HepG2 (cell line): Measurements from ENCODE around the gene IRF7. TPM values are rescaled to one million over a fixed set of nuclear protein-coding genes. Genes with fewer than 3 reads are reported as not detected.

Experiments used
- ARNT2 ChIP-seq: sonication (generic); formaldehyde crosslinking; IDR thresholded peaks from 2 replicates; pipeline ENCODE4 v1.8.0; 2022; ENCODE audit warnings: mild to moderate bottlenecking, low read depth, missing genetic modification reagents, moderate library complexity
- ATF2 ChIP-seq: sonication (generic); formaldehyde crosslinking; IDR thresholded peaks from 2 replicates; pipeline ENCODE4 v1.4.0; 2020; ENCODE audit warnings: missing genetic modification reagents
- CC2D1A ChIP-seq: sonication (generic); formaldehyde crosslinking; IDR thresholded peaks from 2 replicates; pipeline ENCODE4 v1.8.1; 2023; ENCODE audit warnings: mild to moderate bottlenecking, missing genetic modification reagents
- HDAC2 ChIP-seq: sonication (generic); formaldehyde crosslinking; IDR thresholded peaks from 2 replicates; pipeline ENCODE4 v1.4.0; 2020; ENCODE audit warnings: missing genetic modification reagents
- IRF9 ChIP-seq: sonication (generic); formaldehyde crosslinking; IDR thresholded peaks from 2 replicates; pipeline ENCODE4 v1.8.0; 2022; ENCODE audit warnings: missing genetic modification reagents, mild to moderate bottlenecking, borderline replicate concordance
- JARID2 ChIP-seq: sonication (generic); formaldehyde crosslinking; IDR thresholded peaks from 2 replicates; pipeline ENCODE4 v1.8.1; 2023; ENCODE audit warnings: missing genetic modification reagents, inconsistent platforms; ENCODE audit not compliant: insufficient replicate concordance
- KDM5A ChIP-seq: fragments of 200-600 bp; sonication (generic); IDR thresholded peaks from 2 replicates; pipeline ENCODE4 v1.7.0; 2018; ENCODE audit warnings: antibody characterized with exemption, mild to moderate bottlenecking, low read length, borderline replicate concordance
- MXD3 ChIP-seq: IDR thresholded peaks from 2 replicates; pipeline ENCODE4 v1.6.1; 2016; ENCODE audit warnings: mild to moderate bottlenecking, missing biosample characterization, missing genetic modification reagents
- SALL2 ChIP-seq: sonication (generic); formaldehyde crosslinking; IDR thresholded peaks from 2 replicates; pipeline ENCODE4 v1.8.1; 2023; ENCODE audit warnings: mild to moderate bottlenecking, missing genetic modification reagents, inconsistent platforms
- SAP130 ChIP-seq: IDR thresholded peaks from 2 replicates; pipeline ENCODE4 v1.6.1; 2016; ENCODE audit warnings: low read depth
- SMARCC2 ChIP-seq: fragments of 450-650 bp; IDR thresholded peaks from 2 replicates; pipeline ENCODE4 v1.6.1; 2017; ENCODE audit warnings: antibody characterized with exemption, mild to moderate bottlenecking
- SRSF4 ChIP-seq: fragments of 200-400 bp; formaldehyde crosslinking; IDR thresholded peaks from one replicate; pipeline ENCODE4 v1.6.1; 2018; ENCODE audit warnings: mild to moderate bottlenecking, low read depth, low read length, moderate library complexity; ENCODE audit not compliant: poor library complexity, severe bottlenecking
- ZNF354B ChIP-seq: sonication (generic); formaldehyde crosslinking; IDR thresholded peaks from 2 replicates; pipeline ENCODE4 v1.8.0; 2022; ENCODE audit warnings: mild to moderate bottlenecking, missing genetic modification reagents
- ZNF414 ChIP-seq: sonication (generic); formaldehyde crosslinking; IDR thresholded peaks from 2 replicates; pipeline ENCODE4 v1.5.0; 2020; ENCODE audit warnings: missing genetic modification reagents
- ZNF737 ChIP-seq: sonication (generic); formaldehyde crosslinking; IDR thresholded peaks from 2 replicates; pipeline ENCODE4 v1.5.0; 2020; ENCODE audit warnings: missing genetic modification reagents, mild to moderate bottlenecking, borderline replicate concordance
- ZNF850 ChIP-seq: sonication (generic); formaldehyde crosslinking; conservative IDR thresholded peaks from 2 replicates; pipeline ENCODE4 v1.9.0; 2021; ENCODE audit warnings: mild to moderate bottlenecking, missing genetic modification reagents
- polyA plus RNA-seq, 8 experiments: library from polyadenylated mRNA; depleted of rRNA in 3 of 8; stranded (reverse) in 7 of 8; unstranded in 1 of 8; fragments of >200 nt; fragmentation: Illumina TruSeq in 4 of 8; extraction: Trizol in 4 of 8; gene quantifications; 2 replicates each; pipeline versions ENCODE4 v1.2.1 to v1.2.3, GENCODE V29; 2011 to 2016; ENCODE audit warnings: low read depth in 4 of 8, missing spikeins in 1 of 8, mixed read lengths in 1 of 8; ENCODE audit not compliant: insufficient read depth in 1 of 8
- total RNA-seq, 5 experiments: library from RNA; depleted of rRNA; stranded (reverse); fragments of >200 nt; fragmentation: Illumina TruSeq; extraction: Trizol; gene quantifications; 2 replicates each; pipeline ENCODE4 v1.2.3, GENCODE V29; 2016; ENCODE audit warnings: low read depth in 1 of 5

IRF7 gene
- total and polyA plus RNA-seq, 2 of the 13 experiments (the other 11 are each of a cell fraction or from before 2014, with no cell fraction given): not detected

- TF ChIP-seq ZNF850 (no peak), SMARCC2 (no peak), CC2D1A (no peak), MXD3 (CRISPR knock-in tag) (no peak), ZNF414 (CRISPR knock-in tag) (no peak), SALL2 (no peak), ZNF737 (no peak), ZNF354B (CRISPR knock-in tag) (no peak), ATF2 (CRISPR knock-in tag) (no peak), ARNT2 (no peak), SAP130 (CRISPR knock-in tag) (peak; percentile 69), JARID2 (CRISPR knock-in tag) (no peak), HDAC2 (CRISPR knock-in tag) (peak; percentile 45; the same call in 1 of the 2 replicates), SRSF4 (no peak), IRF9 (CRISPR knock-in tag) (no peak), KDM5A (no peak)
- TF ChIP-seq, all 625 proteins: peak for 49
Observed at GRCh38 chr11:657691-658126, 42.0 kb upstream of the IRF7 start (continued).
